ENCODE measurements around the gene FBXW8.
A peak's percentile ranks its signal among the peaks of the same experiment; 100 is the strongest.

The FBXW8 gene

DNA sequence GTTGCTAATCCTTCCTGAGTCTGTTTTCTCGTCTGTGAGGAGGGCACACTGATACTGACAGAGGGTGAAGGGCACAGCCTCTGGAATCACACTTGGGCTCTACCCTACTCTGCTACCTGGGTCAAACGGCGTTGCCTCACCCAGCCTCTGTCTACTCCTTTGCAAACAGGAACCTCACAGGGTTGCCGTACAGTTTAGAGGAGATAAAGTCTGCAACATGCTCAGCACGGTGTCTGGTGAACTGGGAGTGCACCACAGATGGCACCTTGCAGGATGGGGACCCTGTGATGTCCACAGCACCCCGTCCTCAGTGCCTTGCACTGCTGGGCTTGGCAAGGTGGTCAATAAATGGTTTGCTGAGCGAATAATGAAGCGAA lies 150.2 kb downstream of the FBXW8 start:
- DNase-seq, result no peak

DNA sequence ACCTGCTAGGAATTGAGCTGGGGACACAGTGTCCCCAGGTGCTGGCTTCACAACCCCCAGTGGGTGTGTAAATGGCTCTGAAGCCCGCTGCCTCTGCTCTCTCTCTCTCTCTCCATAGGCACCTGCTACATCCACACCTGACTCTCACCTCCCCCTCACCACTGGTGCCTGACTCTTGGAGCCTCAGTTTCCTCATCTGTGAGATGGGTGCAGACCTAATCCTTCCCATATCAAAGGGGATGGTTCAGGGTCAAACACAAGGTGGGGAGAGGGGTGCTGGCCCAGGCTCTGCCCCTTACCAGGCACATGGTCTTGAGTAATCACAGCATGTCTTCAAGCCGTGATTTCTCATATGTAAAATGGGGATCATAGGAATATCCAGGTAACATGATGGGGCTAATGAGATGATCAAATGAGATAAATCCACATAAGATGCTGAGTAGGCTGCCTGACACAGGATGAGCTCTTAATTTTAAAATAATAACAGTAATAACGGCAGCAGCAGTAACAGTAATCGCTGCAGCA lies 150.9 kb downstream of the FBXW8 start:
- no peak for DNase-seq

DNA sequence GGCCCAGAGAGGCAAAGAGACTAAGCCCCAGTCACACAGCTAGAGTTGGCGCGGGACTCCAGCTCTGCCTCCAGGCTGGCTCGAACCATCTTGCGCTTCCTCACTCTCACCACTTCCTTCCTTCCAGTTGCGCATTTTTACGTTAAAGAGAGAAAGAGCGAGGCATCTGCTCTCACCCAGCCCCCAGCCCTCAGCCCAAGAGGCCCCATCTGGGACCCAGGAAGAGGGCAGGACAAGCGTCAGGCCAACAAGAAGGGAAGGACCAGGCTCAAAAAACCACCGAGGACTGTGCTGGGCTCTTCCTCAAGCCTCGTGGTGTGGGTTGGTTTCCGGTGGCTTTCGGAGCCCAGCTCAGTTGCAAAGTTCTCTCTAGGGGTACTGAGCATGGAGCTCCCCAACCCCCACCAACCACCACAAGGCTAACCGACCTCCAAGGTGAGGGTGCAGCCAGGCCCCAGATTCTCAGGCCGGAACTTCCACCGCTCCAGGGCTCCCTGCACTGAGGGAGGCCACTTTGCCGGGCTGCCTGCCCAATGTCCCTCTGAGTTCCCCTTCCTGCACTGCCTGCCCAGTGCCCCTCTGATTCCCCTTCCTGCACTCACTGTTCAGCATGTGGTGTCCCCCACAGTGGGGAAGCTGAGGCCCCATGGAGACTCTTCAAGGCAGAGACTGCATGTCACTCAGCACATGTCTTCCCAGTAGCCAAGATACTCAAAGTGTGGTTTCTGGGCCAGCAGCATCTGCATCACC lies 152.6 kb downstream of the FBXW8 start:
- peak; percentile 99 for DNase-seq

DNA sequence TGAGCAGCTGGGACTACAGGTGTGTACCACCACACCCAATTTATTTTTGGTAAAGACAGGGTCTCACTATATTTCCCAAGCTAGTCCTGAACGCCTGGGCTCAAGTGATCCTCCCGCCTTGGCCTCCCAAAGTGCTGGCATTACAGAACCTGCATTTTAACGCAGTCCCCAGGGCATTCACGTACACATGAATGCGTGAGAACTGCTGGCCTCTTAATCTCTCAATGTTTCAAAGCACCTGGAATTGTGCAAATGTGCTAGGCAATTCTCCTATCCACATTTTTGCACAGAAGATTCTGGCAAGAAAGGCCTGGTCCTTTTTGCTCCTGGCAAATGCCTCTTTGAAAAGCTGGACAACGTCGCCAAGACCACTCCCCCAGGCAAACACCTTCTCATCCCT lies 153.3 kb downstream of the FBXW8 start:
- DNase-seq, result no peak

DNA sequence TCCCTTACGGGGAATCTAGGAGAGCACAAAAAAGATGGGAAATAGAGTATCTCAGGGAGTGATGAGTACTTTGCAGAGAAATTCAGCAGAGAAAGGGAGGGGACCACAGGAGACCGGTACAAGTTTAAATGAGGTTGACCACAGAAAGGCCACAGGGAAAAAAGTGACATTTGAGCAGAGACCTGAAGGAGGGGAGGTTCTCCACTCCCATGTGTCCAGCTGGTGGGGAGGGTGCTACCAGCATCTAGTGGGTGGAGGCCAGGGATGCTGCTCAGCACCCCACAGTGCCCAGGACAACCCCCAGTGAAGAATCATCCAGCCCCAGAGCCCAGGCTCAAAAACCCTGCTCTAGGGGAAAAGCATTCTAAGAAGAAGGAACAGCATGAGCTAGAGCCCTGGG lies 153.8 kb downstream of the FBXW8 start:
- DNase-seq, result peak; percentile 39

DNA sequence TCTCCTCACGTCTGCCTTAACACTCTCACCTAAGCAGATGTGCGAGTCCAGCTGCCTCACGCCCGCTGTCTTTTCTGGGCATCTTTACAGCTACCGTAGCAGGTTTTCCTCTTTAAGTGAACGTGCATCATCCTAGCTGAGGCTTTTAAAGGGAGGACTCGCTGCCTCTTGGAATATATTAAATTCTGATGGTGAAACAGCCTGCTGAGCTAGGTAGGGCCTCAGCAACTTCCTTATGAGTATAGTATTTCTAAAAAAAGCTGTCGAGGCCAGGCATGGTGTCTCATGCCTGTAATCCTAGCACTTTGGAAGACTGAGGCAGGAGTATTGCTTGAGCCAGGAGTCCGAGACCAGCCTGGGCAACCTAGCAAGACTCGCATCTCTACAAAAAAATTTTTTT lies 156.3 kb downstream of the FBXW8 start:
- DNase-seq, result peak; percentile 14

DNA sequence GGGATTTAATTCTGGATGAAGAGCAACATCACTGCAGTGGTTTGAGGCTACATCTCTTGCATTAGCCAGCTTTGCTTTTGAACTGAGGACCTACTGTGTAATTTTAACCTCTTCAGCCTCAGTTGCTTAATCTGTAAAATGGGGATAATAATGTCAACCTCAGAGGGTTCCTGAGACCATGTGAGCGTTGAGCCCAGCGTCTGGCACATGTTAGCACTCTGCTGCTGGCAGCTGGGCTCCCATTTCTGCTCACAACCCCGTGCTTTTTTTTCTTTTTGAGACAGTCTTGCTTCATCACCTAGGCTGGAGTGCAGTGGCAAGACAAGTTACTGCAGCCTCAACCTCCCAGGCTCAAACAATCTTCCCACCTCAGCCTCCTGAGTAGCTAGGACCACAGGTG lies 156.9 kb downstream of the FBXW8 start:
- DNase-seq, result peak; percentile 11

DNA sequence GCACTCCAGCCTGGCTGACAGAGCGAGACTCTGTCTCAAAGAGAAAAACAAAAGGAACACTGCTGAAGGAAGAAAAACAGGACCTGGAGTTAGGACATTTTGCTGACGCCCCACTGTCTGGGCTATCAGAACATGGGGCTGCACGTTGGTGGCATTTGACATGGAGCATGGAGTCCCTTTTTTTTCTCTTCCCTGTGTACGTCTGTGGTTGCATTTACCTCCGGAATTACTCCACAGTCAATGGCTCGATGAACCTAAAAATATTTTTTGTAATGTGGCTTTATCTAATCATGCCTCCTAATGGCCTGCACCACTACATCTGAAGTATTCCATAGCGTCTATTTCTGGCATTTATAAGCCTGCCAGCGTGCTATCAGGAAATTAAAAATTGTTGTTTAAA lies 157.7 kb downstream of the FBXW8 start:
- no peak for DNase-seq

DNA sequence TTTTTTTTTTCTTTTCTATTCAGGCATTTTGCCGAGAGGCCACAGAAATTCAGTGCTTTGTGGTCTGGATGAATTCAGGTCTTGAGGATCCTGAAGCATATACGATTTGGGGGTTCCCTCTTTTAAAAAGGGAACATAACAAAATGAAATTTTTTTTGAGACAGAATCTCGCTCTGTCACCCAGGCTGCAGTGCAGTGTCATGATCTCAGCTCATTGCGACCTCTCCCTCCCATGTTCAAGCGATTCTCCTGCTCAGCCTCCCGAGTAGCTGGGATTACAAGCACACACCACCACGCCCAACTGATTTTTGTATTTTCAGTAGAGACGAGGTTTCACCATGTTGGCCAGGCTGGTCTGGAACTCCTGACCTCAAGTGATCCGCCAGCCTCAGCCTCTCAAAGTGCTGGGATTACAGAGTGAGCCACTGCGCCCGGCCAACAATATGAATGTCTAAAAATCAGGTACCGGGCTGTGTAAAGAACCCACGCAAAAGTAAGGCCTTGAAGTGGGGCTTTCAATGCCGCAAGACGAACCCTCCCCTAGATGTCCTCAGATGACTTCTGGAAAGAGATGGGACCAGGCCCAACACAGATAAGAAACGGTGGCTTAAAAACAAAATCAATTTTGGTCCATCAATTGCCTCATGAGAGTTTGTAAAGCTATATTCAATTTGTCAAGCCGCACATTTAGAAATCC lies 158.5 kb downstream of the FBXW8 start:
- peak; percentile 30 for DNase-seq

DNA sequence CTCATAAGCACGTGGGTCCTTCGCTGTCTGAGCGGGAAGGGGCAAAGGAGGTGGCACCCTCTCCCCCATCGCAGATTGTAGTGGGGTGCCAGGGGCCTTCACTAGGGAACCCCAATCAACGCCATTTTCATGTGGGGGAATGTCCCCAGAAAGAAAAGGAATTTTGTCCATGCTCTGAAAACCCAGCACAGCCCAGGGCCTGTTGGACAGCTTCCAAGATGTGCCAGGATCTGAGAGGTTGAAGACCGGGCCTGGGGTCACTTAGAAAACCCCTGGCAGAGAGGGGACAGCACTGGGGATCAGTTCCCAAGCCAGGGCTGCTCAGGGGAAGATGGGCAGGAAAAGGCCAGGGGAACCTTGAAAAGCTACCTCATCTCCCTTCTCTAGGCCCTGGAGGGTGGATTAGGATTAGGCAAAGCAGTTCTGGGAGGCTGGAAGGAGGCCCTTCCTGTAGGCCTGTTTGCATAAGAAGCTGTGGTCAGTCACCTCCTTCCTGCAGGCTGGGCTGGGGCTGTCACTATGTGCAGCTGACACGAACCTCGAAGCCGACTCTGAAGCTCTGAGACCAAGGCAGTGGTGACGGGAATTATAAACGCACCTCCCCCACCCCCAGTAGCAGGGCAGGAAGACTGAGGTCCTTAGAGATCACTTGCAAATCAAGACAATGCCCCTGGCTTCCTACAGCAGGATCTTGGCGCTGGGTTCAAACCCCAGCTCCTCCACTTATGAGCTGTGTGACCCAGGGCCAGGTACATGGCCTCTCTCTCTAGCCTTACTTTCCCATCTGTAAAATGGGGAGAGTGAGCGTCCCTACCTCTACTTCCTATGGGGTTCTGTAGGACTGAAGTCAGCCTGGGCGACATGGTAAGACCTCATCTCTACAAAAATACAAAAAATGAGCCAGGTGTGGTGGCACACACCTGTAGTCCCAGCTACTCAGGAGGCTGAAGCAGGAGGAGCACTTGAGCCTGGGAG lies 159.5 kb downstream of the FBXW8 start:
- peak; percentile 93 for DNase-seq

DNA sequence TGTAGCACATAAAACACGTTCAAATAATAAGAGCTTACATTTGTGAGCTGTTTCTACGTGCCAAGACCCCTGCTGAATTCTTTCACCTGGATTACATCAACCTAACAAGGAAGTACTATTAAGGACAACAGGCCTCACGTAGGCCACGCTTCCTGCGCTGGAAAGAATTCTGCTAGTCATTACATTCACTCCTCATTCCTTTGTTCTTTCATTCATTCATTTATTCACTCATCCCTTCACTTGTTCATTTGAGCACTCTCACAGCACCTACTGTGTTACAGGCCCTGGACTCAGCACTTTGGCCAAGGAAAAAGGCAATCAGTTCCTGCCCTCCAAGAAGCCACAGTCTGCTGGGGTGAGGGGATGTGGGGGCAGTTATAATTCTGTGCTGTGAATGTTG lies 160.3 kb downstream of the FBXW8 start:
- no peak for DNase-seq

DNA sequence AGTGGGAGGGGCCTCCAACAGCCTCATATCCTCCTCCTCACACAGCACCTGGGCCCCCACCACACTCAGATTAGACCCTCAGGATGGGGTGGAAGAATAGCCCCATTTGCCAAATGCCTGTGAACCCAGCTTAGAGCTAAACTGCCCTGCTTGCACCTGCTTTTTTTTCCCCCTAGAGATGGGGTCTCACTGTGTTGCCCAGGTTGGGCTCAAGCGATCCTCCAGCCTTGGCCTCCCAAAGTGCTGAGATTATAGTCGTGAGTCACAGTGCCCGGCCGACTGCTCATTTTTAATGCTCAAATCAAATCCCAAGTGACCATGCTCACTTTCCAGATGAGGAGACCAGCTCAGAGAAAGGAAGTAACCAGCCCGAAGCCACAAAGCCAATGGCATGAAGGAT lies 161.4 kb downstream of the FBXW8 start:
- no peak for DNase-seq

DNA sequence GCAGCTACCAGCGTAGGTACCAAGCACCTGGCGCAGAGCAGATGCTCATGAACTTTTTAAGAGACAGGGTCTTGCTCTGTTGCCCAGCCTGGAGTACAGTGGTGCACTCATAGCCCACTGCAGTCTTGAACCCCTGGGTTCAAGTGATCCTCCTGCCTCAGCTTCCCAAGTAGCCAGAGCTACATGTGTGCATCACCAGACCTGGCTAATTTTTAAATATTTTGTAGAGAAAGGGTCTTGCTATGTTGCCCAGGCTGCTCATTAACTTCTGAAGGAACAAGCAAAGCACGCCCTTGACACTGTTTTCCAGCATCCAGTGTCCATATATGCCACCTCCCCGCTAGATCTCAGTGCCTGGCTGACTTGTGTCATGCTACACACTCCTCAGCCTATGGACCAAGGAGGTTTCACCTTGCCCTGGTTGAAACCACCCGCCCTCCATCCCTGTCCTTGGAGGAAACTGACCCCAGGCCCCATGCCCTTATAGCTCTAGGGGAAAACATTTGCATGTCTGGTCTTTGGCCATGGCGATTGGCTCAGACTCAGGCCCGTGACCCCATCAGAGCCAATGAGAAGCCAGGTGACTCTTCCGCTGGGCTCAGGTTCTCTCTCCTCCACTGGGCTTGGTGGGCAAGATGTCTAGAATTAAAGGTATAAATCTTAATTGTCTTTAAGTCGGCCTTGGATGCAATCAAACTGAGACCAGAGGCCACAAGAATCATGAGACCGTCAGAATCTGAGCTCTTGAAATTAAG lies 162.2 kb downstream of the FBXW8 start:
- no peak for DNase-seq

DNA sequence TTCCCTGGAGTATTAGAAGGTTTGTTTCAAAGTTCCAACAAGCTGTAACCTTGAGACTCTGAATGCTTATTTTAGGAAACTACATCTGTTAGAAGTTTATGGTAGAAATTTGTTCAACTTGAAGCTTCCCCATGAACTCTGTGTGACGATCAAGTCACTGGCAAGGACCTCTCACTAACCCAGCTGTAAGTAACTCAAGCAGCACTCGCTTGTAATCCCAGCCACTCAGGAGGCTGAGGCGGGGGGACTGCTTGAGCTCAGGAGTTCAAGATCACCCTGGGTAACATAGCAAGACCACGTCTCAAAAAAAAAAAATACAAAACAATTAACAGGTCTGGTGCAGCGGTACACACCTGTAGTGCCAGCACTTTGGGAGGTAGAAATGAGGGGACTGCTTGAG lies 162.9 kb downstream of the FBXW8 start:
- no peak for DNase-seq

DNA sequence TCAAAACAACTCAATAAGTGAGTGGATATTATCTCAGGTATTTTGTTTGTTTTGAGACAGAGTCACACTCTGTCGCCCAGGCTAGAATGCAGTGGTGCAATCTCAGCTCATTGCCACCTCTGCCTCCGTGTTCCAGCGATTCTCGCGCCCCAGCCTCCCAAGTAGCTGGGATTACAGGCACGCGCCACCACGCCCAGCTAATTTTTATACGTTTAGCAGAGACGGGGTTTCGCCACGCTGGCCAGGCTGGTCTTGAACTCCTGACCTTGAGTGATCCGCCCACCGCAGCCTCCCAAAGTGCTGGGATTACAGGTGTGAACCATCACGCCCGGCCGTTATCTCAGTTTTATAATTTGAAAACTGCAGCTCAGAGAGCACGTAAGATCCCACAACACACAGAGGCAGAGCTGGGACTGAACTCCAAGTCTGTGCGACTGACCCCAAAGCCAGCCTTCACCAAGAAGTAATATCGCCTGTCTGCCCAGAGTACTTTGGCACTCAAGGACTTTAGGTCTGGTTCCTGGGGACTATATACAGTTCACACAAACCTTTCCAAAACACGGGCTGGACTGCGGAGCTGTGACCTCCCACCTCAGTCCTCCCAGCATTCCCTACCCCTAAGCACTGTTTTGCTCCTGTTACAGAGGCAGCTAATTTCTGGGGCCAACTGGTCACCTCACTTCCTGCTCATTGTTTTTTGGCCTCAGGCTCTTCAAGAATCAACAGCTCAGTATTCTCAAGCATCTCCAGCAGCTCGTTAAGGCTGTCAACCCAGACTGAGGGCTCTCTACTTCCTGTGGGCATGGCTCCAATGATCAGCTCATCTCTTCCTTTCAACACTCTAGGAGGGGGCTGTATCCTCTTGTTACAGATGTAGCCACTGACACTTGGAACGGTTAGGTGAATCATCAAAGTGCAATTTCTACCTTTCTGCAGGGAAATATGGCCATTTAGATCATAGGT lies 165.9 kb downstream of the FBXW8 start:
- peak; percentile 37 for DNase-seq

DNA sequence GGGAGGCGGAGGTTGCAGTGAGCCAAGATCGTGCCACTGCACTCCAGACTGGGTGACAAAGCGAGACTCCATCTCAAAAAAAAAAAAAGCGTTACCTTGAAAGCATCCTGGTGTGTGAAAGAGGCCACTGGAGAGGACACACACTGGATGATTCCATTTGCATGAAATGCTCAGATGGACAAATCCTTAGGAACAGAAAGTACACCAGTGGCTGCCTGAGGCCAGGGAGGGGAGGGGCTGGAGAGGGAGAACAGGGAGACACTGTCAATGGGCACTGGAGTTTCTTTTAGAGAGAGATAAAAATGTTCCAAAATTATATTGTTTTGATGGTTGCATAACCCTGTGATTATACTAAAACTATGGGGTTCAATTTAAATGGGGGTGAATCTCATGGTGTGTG lies 168.7 kb downstream of the FBXW8 start:
- DNase-seq, result no peak

DNA sequence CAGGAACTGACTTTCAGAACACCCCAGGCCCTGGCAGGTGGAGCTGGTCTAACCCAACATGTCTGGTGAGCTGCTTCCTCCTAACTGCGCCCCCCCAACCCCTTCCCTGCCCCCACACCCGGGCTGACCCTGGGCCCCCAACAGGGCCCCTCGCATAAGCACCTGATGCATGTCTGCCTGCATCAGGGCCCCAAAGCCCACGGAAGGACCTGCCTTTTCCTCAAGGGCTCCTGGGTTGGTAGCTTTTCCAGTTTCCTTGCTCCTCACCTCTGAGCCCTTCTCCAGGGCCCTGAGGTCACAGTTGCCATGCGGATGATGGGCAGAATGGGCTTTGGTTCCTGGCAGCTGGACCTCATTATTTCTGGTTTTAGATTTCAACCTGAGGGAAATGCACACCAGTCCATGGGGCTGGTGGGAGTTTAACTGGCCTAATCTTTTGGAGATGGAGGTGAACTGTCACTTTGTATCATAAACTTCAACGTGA lies 170.0 kb downstream of the FBXW8 start:
- no peak for DNase-seq

Measured in GF-D8 (cell line).